GM19351 (cell line): Measurements from ENCODE around the gene ZDHHC6.
"Not testable (repeated sequence)": the region's sequence is repeated elsewhere in the genome, so short reads cannot be mapped to it uniquely, and the experiment has no call there.

Source experiments
- ATAC-seq: cut with Tn5 transposase; IDR thresholded peaks from one replicate; pipeline ENCODE4 v1.9.1; 2021; ENCODE audit warnings: mild to moderate bottlenecking, moderate library complexity; ENCODE audit not compliant: unreplicated experiment

ZDHHC6 gene

GRCh38 chr10:112446055-112446854 lies 459 bp downstream of the ZDHHC6 start:
- no peak for ATAC-seq

GRCh38 chr10:112442063-112442462 lies 4.7 kb downstream of the ZDHHC6 start:
- no peak for ATAC-seq

GRCh38 chr10:112441520-112441919 lies 5.2 kb downstream of the ZDHHC6 start:
- no peak for ATAC-seq

- no peak for ATAC-seq
These were observed 8.4 kb downstream of the ZDHHC6 start for GRCh38 chr10:112438356-112438755.

- ATAC-seq = no peak
These were observed 11.6 kb downstream of the ZDHHC6 start for GRCh38 chr10:112434988-112435619.

GRCh38 chr10:112433136-112433535 lies 13.6 kb downstream of the ZDHHC6 start:
- no peak for ATAC-seq

- ATAC-seq = no peak
These were observed 17.0 kb downstream of the ZDHHC6 start for GRCh38 chr10:112429654-112430230.

- no peak for ATAC-seq
These were observed 17.6 kb downstream of the ZDHHC6 start for GRCh38 chr10:112429147-112429546.

GRCh38 chr10:112426111-112426510 lies 20.6 kb downstream of the ZDHHC6 start:
- no peak for ATAC-seq

GRCh38 chr10:112424651-112425050 lies 22.1 kb downstream of the ZDHHC6 start:
- no peak for ATAC-seq

GRCh38 chr10:112421731-112422130 lies 25.0 kb downstream of the ZDHHC6 start:
- no peak for ATAC-seq

GRCh38 chr10:112412696-112413095 lies 34.0 kb downstream of the ZDHHC6 start:
- ATAC-seq = no peak

GRCh38 chr10:112409755-112410154 lies 37.0 kb downstream of the ZDHHC6 start:
- no peak for ATAC-seq

- ATAC-seq = no peak
These were observed 37.4 kb downstream of the ZDHHC6 start for GRCh38 chr10:112409299-112409698.

- ATAC-seq = no peak
These were observed 39.0 kb downstream of the ZDHHC6 start for GRCh38 chr10:112407696-112408095.

- ATAC-seq = not testable (repeated sequence)
These were observed 39.9 kb downstream of the ZDHHC6 start for GRCh38 chr10:112406806-112407205.

GRCh38 chr10:112404617-112405016 lies 42.1 kb downstream of the ZDHHC6 start:
- ATAC-seq = no peak

- ATAC-seq = no peak
These were observed 43.8 kb downstream of the ZDHHC6 start for GRCh38 chr10:112402917-112403316.

GRCh38 chr10:112397592-112397991 lies 49.1 kb downstream of the ZDHHC6 start:
- ATAC-seq = no peak

GRCh38 chr10:112395809-112396530 lies 50.7 kb downstream of the ZDHHC6 start:
- ATAC-seq = no peak

GRCh38 chr10:112394475-112394875 lies 52.2 kb downstream of the ZDHHC6 start:
- ATAC-seq = no peak
